Activated naive CD4-positive, alpha-beta T cell treated with anti-CD3 and anti-CD28 coated beads, Interleukin-2, amount 50 U/mL, for 24 hours (primary cell): ENCODE results near the gene DOCK4.

Experiments used
- H3K27ac Mint-ChIP-seq: one replicate; pipeline ENCODE4 v1.8.0; 2021; ENCODE audit warnings: mild to moderate bottlenecking, mixed read lengths
- H3K27me3 Mint-ChIP-seq: one replicate; pipeline ENCODE4 v1.8.0; 2021; ENCODE audit warnings: mixed read lengths
- H3K36me3 Mint-ChIP-seq: one replicate; pipeline ENCODE4 v1.8.0; 2021; ENCODE audit warnings: mixed read lengths
- H3K4me1 Mint-ChIP-seq: one replicate; pipeline ENCODE4 v1.8.0; 2021; ENCODE audit warnings: mixed read lengths
- H3K4me3 Mint-ChIP-seq: one replicate; pipeline ENCODE4 v1.8.0; 2021; ENCODE audit warnings: mild to moderate bottlenecking, mixed read lengths
- H3K9me3 Mint-ChIP-seq: one replicate; pipeline ENCODE4 v1.8.0; 2021; ENCODE audit warnings: mixed read lengths

Gene DOCK4

DNA sequence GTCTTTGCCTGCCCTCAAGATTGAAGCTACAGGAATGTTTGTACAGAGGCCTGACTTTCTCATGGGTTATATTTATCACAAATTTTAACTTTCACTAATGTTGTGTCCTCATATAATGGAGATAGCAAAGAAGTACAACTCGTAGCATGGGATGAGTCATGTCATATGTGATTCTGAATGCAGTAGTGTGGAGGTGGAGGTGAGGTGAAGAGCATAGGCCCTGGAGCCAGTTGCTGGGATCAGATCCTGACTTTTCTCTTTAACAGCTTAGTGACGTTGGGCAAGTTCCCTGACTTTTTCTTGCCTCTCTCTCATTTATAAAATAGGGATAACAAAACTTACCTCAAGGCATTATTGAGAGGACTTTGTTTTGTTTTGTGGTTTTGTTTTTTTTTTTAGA is 511.8 kb downstream of the DOCK4 start:
- Mint-ChIP-seq H3K9me3 (no peaks in the 10 kb centered on the region), H3K27me3 (peaks cover 7% of the 10 kb centered on the region), H3K27ac (no peak overlapping the region), H3K36me3 (no peaks in the 10 kb centered on the region), H3K4me1 (no peaks in the 10 kb centered on the region), H3K4me3 (no peak overlapping the region)

- H3K27me3 Mint-ChIP-seq = peaks cover 6% of the 10 kb centered on the region
- no peaks in the 10 kb centered on the region for H3K4me1 Mint-ChIP-seq
- H3K36me3 Mint-ChIP-seq = no peaks in the 10 kb centered on the region
- no peak overlapping the region for H3K27ac Mint-ChIP-seq
- no peaks in the 10 kb centered on the region for H3K9me3 Mint-ChIP-seq
- H3K4me3 Mint-ChIP-seq = no peak overlapping the region
Observed at GRCh38 chr7:111690364-111691111, 515.7 kb downstream of the DOCK4 start.

- Mint-ChIP-seq H3K36me3 (no peaks in the 10 kb centered on the region), H3K27me3 (peaks cover 3% of the 10 kb centered on the region), H3K4me3 (no peak overlapping the region), H3K27ac (no peak overlapping the region), H3K4me1 (no peaks in the 10 kb centered on the region), H3K9me3 (no peaks in the 10 kb centered on the region)
Observed at GRCh38 chr7:111685349-111685748, 520.9 kb downstream of the DOCK4 start.

GRCh38 chr7:111682588-111683340 is 523.4 kb downstream of the DOCK4 start:
- Mint-ChIP-seq H3K4me3 (no peak overlapping the region), H3K36me3 (no peaks in the 10 kb centered on the region), H3K9me3 (no peaks in the 10 kb centered on the region), H3K4me1 (no peaks in the 10 kb centered on the region), H3K27me3 (peaks cover 1% of the 10 kb centered on the region), H3K27ac (no peak overlapping the region)

- H3K4me1 Mint-ChIP-seq = no peaks in the 10 kb centered on the region
- H3K9me3 Mint-ChIP-seq = no peaks in the 10 kb centered on the region
- H3K4me3 Mint-ChIP-seq = no peak overlapping the region
- peaks cover 1% of the 10 kb centered on the region for H3K27me3 Mint-ChIP-seq
- no peak overlapping the region for H3K27ac Mint-ChIP-seq
- H3K36me3 Mint-ChIP-seq = no peaks in the 10 kb centered on the region
Observed at GRCh38 chr7:111681242-111681641, 525.0 kb downstream of the DOCK4 start.

DNA sequence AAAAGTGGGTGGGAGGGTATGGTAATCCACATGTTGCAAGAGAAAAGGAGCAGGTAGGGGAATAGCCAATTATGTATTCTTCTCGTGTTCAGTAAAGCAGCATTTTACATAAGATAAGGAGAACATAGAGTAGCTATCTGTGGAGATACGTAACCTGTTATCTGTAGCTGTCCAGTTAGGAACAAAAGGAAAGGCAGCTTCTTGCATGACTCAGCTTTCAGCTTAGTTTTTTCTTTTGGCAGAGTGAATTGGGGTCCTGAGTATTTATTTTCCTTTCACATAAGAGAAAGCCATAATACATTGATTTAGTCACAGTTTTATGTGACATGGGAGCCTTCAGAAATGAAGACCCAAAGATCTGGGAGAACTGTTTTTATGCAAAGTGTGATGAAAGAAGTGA is 527.2 kb downstream of the DOCK4 start:
- Mint-ChIP-seq H3K4me3 (no peak overlapping the region), H3K4me1 (no peaks in the 10 kb centered on the region), H3K27ac (no peak overlapping the region), H3K36me3 (no peaks in the 10 kb centered on the region), H3K27me3 (peaks cover 1% of the 10 kb centered on the region), H3K9me3 (no peaks in the 10 kb centered on the region)

GRCh38 chr7:111678281-111678680 is 527.9 kb downstream of the DOCK4 start:
- no peak overlapping the region for H3K4me3 Mint-ChIP-seq
- no peaks in the 10 kb centered on the region for H3K4me1 Mint-ChIP-seq
- peaks cover 6% of the 10 kb centered on the region for H3K27me3 Mint-ChIP-seq
- no peaks in the 10 kb centered on the region for H3K36me3 Mint-ChIP-seq
- H3K27ac Mint-ChIP-seq = no peak overlapping the region
- no peaks in the 10 kb centered on the region for H3K9me3 Mint-ChIP-seq

DNA sequence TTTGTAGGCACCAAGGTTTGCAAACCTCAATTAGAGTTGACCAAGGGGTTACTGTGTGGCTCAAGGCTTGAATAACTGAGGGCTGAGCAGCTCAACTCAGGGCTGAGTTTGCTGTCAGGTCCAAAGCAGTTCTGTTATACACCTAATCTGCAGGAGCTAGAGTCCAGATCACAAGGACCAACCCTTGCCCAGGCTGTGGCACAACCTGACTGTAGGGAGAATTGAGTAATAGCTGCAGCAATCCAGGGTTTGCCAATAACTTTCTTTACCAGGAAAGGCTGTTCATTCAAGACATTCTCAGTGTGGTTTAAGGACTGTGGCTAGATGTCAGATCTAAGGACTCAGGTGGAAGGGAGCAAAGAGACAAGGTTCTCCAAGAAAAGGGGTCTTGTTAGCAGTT is 528.4 kb downstream of the DOCK4 start:
- Mint-ChIP-seq H3K27me3 (peaks cover 6% of the 10 kb centered on the region), H3K4me1 (no peaks in the 10 kb centered on the region), H3K4me3 (no peak overlapping the region), H3K9me3 (no peaks in the 10 kb centered on the region), H3K27ac (no peak overlapping the region), H3K36me3 (no peaks in the 10 kb centered on the region)

DNA sequence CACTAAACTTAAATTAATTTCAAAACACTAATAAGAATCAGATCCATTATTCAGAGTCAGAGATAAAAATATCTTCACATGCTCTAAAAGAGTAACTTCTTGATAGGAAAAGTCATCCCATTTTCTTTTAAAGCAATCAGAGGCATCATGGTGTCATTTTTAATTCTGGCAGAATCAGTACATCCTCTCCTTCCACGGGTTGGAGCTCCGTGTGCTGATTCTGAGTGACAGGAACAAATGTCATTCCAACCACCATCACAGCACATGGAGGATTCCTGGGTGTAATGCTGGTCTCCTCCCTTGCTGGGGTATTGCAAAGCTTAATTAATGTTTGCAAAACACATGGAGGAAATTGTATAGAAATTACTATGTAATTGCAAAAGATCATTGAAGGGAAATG is 529.4 kb downstream of the DOCK4 start:
- no peak overlapping the region for H3K4me3 Mint-ChIP-seq
- no peaks in the 10 kb centered on the region for H3K36me3 Mint-ChIP-seq
- H3K4me1 Mint-ChIP-seq = no peaks in the 10 kb centered on the region
- H3K9me3 Mint-ChIP-seq = no peaks in the 10 kb centered on the region
- no peak overlapping the region for H3K27ac Mint-ChIP-seq
- peaks cover 9% of the 10 kb centered on the region for H3K27me3 Mint-ChIP-seq
